Central memory CD8-positive, alpha-beta T cell (primary cell): ENCODE measurements around the gene MEGF6.

Source experiments
- ATAC-seq: fragments of 150-1000 bp; cut with Tn5 transposase; replicated peaks from 2 replicates; pipeline ENCODE4 v1.10.0; 2022; ENCODE audit warnings: mild to moderate bottlenecking, moderate FRiP score, moderate number of reproducible peaks; ENCODE audit not compliant: poor library complexity, severe bottlenecking; ENCODE audit errors: extremely low read depth
- DNase-seq, 2 donors: peaks; one replicate each; pipeline ENCODE4 v3.0.0; 2021; ENCODE audit warnings: low spot score in 2 of 2
- H3K27ac Mint-ChIP-seq: one replicate; pipeline ENCODE4 v1.8.0; 2022; ENCODE audit warnings: low read depth, mild to moderate bottlenecking, moderate library complexity, mixed read lengths
- H3K27me3 Mint-ChIP-seq: one replicate; pipeline ENCODE4 v1.8.0; 2022; ENCODE audit warnings: mixed read lengths
- H3K36me3 Mint-ChIP-seq: one replicate; pipeline ENCODE4 v1.8.0; 2022; ENCODE audit warnings: mild to moderate bottlenecking, moderate library complexity, mixed read lengths; ENCODE audit not compliant: insufficient read depth
- H3K4me1 Mint-ChIP-seq: one replicate; pipeline ENCODE4 v1.8.0; 2022; ENCODE audit warnings: mixed read lengths
- H3K4me3 Mint-ChIP-seq: one replicate; pipeline ENCODE4 v1.8.0; 2022; ENCODE audit warnings: mild to moderate bottlenecking, moderate library complexity, mixed read lengths
- H3K9me3 Mint-ChIP-seq: one replicate; pipeline ENCODE4 v1.8.0; 2022; ENCODE audit warnings: mixed read lengths

Gene MEGF6

GRCh38 chr1:3442331-3442730 lies 169.0 kb downstream of the MEGF6 start:
- H3K4me3 Mint-ChIP-seq = no peak overlapping the region
- H3K27me3 Mint-ChIP-seq = peaks cover 26% of the 10 kb centered on the region
- H3K9me3 Mint-ChIP-seq = no peaks in the 10 kb centered on the region
- ATAC-seq (no peak), DNase-seq (no peak)
- no peaks in the 10 kb centered on the region for H3K4me1 Mint-ChIP-seq
- H3K36me3 Mint-ChIP-seq = no peaks in the 10 kb centered on the region
- no peak overlapping the region for H3K27ac Mint-ChIP-seq

DNA sequence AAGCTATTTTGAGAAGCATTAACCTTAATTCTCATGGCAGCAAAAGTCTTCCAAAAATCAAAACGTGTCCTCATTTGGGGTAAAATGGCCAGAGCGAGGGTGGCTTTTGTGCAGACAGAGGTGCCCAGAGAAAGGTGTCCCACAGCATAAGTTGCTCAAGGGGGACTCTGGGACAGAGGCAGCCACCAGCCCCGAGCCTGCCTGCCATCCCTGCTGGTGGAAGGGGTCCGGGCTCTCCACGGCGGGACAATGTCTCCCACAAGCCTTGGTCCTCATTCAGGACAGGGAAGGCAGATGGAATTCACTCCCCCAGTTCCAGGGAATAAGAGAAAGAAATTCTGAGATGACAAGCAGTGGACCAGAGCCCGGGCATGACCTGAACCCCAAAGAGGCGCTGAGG lies 169.4 kb downstream of the MEGF6 start:
- H3K4me1 Mint-ChIP-seq = no peaks in the 10 kb centered on the region
- H3K4me3 Mint-ChIP-seq = no peak overlapping the region
- no peak for DNase-seq
- H3K27me3 Mint-ChIP-seq = peaks cover 26% of the 10 kb centered on the region
- H3K36me3 Mint-ChIP-seq = no peaks in the 10 kb centered on the region
- H3K9me3 Mint-ChIP-seq = no peaks in the 10 kb centered on the region
- H3K27ac Mint-ChIP-seq = no peak overlapping the region
- no peak for ATAC-seq

- Mint-ChIP-seq H3K27me3 (peaks cover 26% of the 10 kb centered on the region), H3K4me3 (no peak overlapping the region), H3K36me3 (no peaks in the 10 kb centered on the region), H3K27ac (no peak overlapping the region), H3K9me3 (no peaks in the 10 kb centered on the region), H3K4me1 (no peaks in the 10 kb centered on the region)
- DNase-seq = no peak
- no peak for ATAC-seq
Observed at GRCh38 chr1:3441410-3441847, 169.9 kb downstream of the MEGF6 start.

GRCh38 chr1:3440711-3441409 lies 170.4 kb downstream of the MEGF6 start:
- DNase-seq (no peak), ATAC-seq (no peak)
- H3K4me3 Mint-ChIP-seq = no peak overlapping the region
- no peaks in the 10 kb centered on the region for H3K4me1 Mint-ChIP-seq
- H3K27me3 Mint-ChIP-seq = peaks cover 26% of the 10 kb centered on the region
- no peaks in the 10 kb centered on the region for H3K36me3 Mint-ChIP-seq
- no peaks in the 10 kb centered on the region for H3K9me3 Mint-ChIP-seq
- H3K27ac Mint-ChIP-seq = no peak overlapping the region

GRCh38 chr1:3440300-3440681 lies 171.0 kb downstream of the MEGF6 start:
- no peak overlapping the region for H3K4me3 Mint-ChIP-seq
- no peaks in the 10 kb centered on the region for H3K36me3 Mint-ChIP-seq
- no peak overlapping the region for H3K27ac Mint-ChIP-seq
- H3K9me3 Mint-ChIP-seq = no peaks in the 10 kb centered on the region
- peaks cover 26% of the 10 kb centered on the region for H3K27me3 Mint-ChIP-seq
- no peaks in the 10 kb centered on the region for H3K4me1 Mint-ChIP-seq
- no peak for ATAC-seq
- DNase-seq = no peak
